Measurements from ENCODE around the gene CXCR4. TPM values are rescaled to one million over a fixed set of nuclear protein-coding genes. Genes with fewer than 3 reads are reported as not detected.

CXCR4 gene
- total RNA-seq, 2 experiments from 2014 or later: 1,661 to 1,739 TPM

- Mint-ChIP-seq H3K27ac (peak overlapping the region; percentile 97), H3K9me3 (no peaks in the 10 kb centered on the region), H3K36me3 (ENCODE audit: low read depth) (peaks cover 5% of the 10 kb centered on the region), H3K4me1 (ENCODE audit: low read depth) (peaks cover 97% of the 10 kb centered on the region), H3K4me3 (peak overlapping the region; percentile 87), H3K27me3 (no peaks in the 10 kb centered on the region)
- H3K4me3 ChIP-seq (ENCODE audit: low read length): peak overlapping the region; percentile 37
- CTCF ChIA-PET: interaction anchor here (2.0 to 2.4 kb wide), 2 partner anchors 16 to 106 kb away, joined by 5 to 12 read pairs; no protein-coding TSS in a partner anchor
- TF ChIP-seq CTCF (IDR thresholded peaks at IDR 0.05): no peak
- intact Hi-C loops (cut with DNase I, micrococcal nuclease): loop anchor here (1.0 to 10.0 kb wide), 4 partner anchors 16 to 388 kb away; partner anchors contain the start of gene UBXN4 (in 1 of the 2)
- peaks cover 100% of the 10 kb centered on the region for H3K4me1 ChIP-seq (ENCODE audit: insufficient read depth, low read length)
- DNase-seq (no peak), ATAC-seq (ENCODE audit: poor library complexity) (no peak)
- H3K9me3 ChIP-seq (ENCODE audit: control insufficient read depth in 1 of 2, insufficient read depth in 1 of 2, low read length in 2 of 2): no peaks in the 10 kb centered on the region
- peak overlapping the region; percentile 94 to 99 for H3K27ac ChIP-seq (ENCODE audit: low read depth in 1 of 2, low read length in 2 of 2)
- POLR2A ChIA-PET: interaction anchor here (0.7 to 11.1 kb wide), 7 partner anchors 9 to 256 kb away, joined by 3 to 488 read pairs (median 5); partner anchors contain the start of genes CXCR4 and MCM6
- no peaks in the 10 kb centered on the region for H3K36me3 ChIP-seq (ENCODE audit: insufficient read depth, low read length)
- H3K27me3 ChIP-seq (ENCODE audit: control insufficient read depth in 1 of 2, insufficient read depth in 2 of 2, low read length in 2 of 2): no peaks in the 10 kb centered on the region
These were observed 14.8 kb upstream of the CXCR4 start for GRCh38 chr2:136132825-136133155.

GRCh38 chr2:136131961-136132824 is 14.2 kb upstream of the CXCR4 start:
- TF ChIP-seq CTCF (IDR thresholded peaks at IDR 0.05): no peak
- Histone ChIP-seq H3K27ac (ENCODE audit: low read depth in 1 of 2, low read length in 2 of 2) (peak overlapping the region; percentile 94 to 99), H3K4me3 (ENCODE audit: low read length) (peak overlapping the region; percentile 37), H3K9me3 (ENCODE audit: control insufficient read depth in 1 of 2, insufficient read depth in 1 of 2, low read length in 2 of 2) (no peaks in the 10 kb centered on the region), H3K27me3 (ENCODE audit: control insufficient read depth in 1 of 2, insufficient read depth in 2 of 2, low read length in 2 of 2) (no peaks in the 10 kb centered on the region), H3K4me1 (ENCODE audit: insufficient read depth, low read length) (peaks cover 100% of the 10 kb centered on the region), H3K36me3 (ENCODE audit: insufficient read depth, low read length) (no peaks in the 10 kb centered on the region)
- peak; percentile 41 for ATAC-seq (ENCODE audit: poor library complexity)
- POLR2A ChIA-PET: interaction anchor here (0.7 to 11.1 kb wide), 21 partner anchors 7 to 256 kb away, joined by 3 to 488 read pairs (median 5); partner anchors contain the start of genes CXCR4, DARS1 and MCM6
- H3K9me3 Mint-ChIP-seq: no peaks in the 10 kb centered on the region
- H3K27me3 Mint-ChIP-seq: no peaks in the 10 kb centered on the region
- CTCF ChIA-PET: interaction anchor here (1.2 to 2.4 kb wide), 4 partner anchors 12 to 107 kb away, joined by 3 to 12 read pairs (median 6); partner anchors contain the start of gene CXCR4
- H3K36me3 Mint-ChIP-seq (ENCODE audit: low read depth): peaks cover 5% of the 10 kb centered on the region
- intact Hi-C loops (cut with DNase I, micrococcal nuclease): loop anchor here (1.0 to 10.0 kb wide), 4 partner anchors 15 to 387 kb away; partner anchors contain the start of gene UBXN4 (in 1 of the 2)
- DNase-seq: peak; percentile 67 to 94 (median 78)
- H3K4me3 Mint-ChIP-seq: peak overlapping the region; percentile 87
- peaks cover 97% of the 10 kb centered on the region for H3K4me1 Mint-ChIP-seq (ENCODE audit: low read depth)
- peak overlapping the region; percentile 97 for H3K27ac Mint-ChIP-seq

GRCh38 chr2:136131484-136131960 is 13.6 kb upstream of the CXCR4 start:
- intact Hi-C loops (cut with DNase I, micrococcal nuclease): loop anchor here in 1 of 2 experiments (10.0 kb wide), 1 partner anchor 387 kb away; the partner anchor contains the start of gene UBXN4
- Mint-ChIP-seq H3K27ac (peak overlapping the region; percentile 97), H3K9me3 (no peaks in the 10 kb centered on the region), H3K4me3 (peak overlapping the region; percentile 87), H3K27me3 (no peaks in the 10 kb centered on the region), H3K4me1 (ENCODE audit: low read depth) (peaks cover 97% of the 10 kb centered on the region), H3K36me3 (ENCODE audit: low read depth) (peaks cover 5% of the 10 kb centered on the region)
- Histone ChIP-seq H3K27ac (ENCODE audit: low read depth in 1 of 2, low read length in 2 of 2) (peak overlapping the region; percentile 94 to 99), H3K4me1 (ENCODE audit: insufficient read depth, low read length) (peaks cover 100% of the 10 kb centered on the region), H3K36me3 (ENCODE audit: insufficient read depth, low read length) (no peaks in the 10 kb centered on the region), H3K4me3 (ENCODE audit: low read length) (peak overlapping the region; percentile 37), H3K9me3 (ENCODE audit: control insufficient read depth in 1 of 2, insufficient read depth in 1 of 2, low read length in 2 of 2) (no peaks in the 10 kb centered on the region), H3K27me3 (ENCODE audit: control insufficient read depth in 1 of 2, insufficient read depth in 2 of 2, low read length in 2 of 2) (no peaks in the 10 kb centered on the region)
- DNase-seq: peak in 11 of 14 experiments; percentile 33 to 92 (median 50)
- POLR2A ChIA-PET: interaction anchor here (0.8 to 11.1 kb wide), 17 partner anchors 8 to 251 kb away, joined by 3 to 488 read pairs (median 5); partner anchors contain the start of genes CXCR4 and DARS1
- peak; percentile 25 for ATAC-seq (ENCODE audit: poor library complexity)
- no peak for TF ChIP-seq CTCF (IDR thresholded peaks at IDR 0.05)
- CTCF ChIA-PET: interaction anchor here (1.2 to 2.4 kb wide), 4 partner anchors 12 to 107 kb away, joined by 3 to 12 read pairs (median 6); partner anchors contain the start of gene CXCR4
